ENCODE measurements around the gene SNAPC1.

DNA sequence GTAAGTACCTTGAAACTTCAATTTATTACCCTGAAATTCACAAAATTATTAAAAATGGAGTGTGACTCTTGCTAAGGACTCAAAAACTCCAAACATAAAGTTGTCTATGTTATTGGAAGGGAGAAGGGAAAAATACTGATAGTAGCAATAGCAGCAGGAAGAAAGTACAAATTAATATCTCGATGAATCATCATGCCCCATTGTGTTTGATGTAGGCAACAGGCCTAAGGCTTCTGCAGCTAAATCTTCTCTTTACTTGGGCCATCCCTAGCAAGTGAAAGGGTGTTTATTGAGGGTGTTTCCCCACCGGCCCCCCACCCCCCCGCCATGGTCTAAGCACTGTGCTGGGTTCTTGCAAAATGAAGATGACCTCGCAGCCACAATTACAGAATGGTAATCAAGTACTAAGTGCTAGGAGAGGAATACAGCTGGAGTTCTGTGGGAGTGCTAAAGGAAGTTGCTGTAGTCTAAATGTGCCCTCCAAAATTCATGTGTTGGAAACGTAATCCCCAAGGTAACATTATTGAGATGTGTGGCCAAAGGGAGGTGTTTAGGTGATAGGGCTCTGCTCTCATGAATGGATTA lies 76.5 kb downstream of the SNAPC1 start:
- TF ChIP-seq EZH2phosphoT487 (conservative IDR thresholded peaks at IDR 0.05; ENCODE audit: low read length): no peak
- no peak for TF ChIP-seq CTCF (IDR thresholded peaks at IDR 0.05; ENCODE audit: insufficient read depth, low read length, poor library complexity, severe bottlenecking)
